ENCODE results near the gene KRT26.

DNA sequence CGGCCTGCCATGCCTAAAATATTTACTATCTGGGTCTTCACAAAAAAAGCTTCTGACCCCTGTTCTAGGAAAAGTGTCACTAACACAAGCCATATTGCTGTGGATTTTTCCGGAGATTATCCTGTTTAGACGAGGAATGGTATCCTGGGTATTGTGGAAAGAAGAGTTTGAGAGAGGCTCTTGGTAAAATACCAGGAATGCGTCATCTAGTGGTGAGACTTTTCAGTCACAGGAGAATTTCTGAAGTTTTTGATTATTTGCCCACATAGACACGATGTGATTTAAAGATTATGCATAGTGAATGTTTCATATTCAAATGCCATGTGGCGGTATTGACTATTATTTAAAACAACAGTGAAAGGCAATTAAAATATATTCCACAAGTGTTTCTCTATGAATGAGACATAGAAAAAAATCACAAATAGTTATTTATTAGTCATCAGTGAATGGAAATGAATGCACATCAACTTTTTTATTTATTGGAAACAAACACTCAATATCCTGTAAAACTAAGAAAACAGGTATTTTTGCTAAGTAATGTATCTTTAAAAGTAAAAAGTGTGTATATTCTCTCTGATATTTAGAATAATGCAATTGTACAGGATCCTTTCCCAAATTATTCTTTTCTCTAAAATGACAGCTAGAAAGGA lies 19.9 kb upstream of the KRT26 start:
- TF ChIP-seq POLR2A (IDR thresholded peaks at IDR 0.05; ENCODE audit: low read depth, low read length) (no peak), POLR2AphosphoS5 (IDR thresholded peaks at IDR 0.05; ENCODE audit: low read depth, low read length) (no peak)
